ENCODE data around the gene PIK3R6. TPM values are rescaled to one million over a fixed set of nuclear protein-coding genes. Genes with fewer than 3 reads are reported as not detected.

PIK3R6 gene
- total and polyA plus RNA-seq, 2 of the 13 experiments (the other 11 are each of a cell fraction or from before 2014, with no cell fraction given), result not detected

DNA sequence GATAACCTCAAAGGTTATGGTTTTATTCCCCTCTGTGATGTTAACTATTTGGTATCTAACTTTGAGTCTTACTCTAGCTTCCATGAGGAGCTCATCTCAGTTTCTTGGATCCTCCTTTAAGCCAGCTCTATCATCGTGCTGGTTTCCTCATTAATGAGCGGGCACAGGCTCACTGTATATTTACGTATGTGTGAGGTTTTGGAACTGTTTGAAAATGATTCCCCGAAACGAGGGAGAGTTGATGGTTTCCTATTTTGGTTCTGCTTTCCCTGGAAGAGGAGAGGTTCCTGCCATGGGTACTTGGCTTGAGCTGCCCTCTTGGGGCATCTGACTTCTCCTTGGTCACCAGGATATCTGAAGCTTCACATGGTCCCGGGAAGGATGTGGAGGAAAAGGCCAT, 32.7 kb upstream of the PIK3R6 start (continued):
- TF ChIP-seq, protein P1, sequence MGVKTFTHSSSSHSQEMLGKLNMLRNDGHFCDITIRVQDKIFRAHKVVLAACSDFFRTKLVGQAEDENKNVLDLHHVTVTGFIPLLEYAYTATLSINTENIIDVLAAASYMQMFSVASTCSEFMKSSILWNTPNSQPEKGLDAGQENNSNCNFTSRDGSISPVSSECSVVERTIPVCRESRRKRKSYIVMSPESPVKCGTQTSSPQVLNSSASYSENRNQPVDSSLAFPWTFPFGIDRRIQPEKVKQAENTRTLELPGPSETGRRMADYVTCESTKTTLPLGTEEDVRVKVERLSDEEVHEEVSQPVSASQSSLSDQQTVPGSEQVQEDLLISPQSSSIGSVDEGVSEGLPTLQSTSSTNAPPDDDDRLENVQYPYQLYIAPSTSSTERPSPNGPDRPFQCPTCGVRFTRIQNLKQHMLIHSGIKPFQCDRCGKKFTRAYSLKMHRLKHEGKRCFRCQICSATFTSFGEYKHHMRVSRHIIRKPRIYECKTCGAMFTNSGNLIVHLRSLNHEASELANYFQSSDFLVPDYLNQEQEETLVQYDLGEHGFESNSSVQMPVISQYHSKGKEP (CRISPR knock-in tag; IDR thresholded peaks at IDR 0.05), result no peak
- no peak for TF ChIP-seq CC2D1A (CRISPR knock-in tag; IDR thresholded peaks at IDR 0.05)
- TF ChIP-seq, protein P2, sequence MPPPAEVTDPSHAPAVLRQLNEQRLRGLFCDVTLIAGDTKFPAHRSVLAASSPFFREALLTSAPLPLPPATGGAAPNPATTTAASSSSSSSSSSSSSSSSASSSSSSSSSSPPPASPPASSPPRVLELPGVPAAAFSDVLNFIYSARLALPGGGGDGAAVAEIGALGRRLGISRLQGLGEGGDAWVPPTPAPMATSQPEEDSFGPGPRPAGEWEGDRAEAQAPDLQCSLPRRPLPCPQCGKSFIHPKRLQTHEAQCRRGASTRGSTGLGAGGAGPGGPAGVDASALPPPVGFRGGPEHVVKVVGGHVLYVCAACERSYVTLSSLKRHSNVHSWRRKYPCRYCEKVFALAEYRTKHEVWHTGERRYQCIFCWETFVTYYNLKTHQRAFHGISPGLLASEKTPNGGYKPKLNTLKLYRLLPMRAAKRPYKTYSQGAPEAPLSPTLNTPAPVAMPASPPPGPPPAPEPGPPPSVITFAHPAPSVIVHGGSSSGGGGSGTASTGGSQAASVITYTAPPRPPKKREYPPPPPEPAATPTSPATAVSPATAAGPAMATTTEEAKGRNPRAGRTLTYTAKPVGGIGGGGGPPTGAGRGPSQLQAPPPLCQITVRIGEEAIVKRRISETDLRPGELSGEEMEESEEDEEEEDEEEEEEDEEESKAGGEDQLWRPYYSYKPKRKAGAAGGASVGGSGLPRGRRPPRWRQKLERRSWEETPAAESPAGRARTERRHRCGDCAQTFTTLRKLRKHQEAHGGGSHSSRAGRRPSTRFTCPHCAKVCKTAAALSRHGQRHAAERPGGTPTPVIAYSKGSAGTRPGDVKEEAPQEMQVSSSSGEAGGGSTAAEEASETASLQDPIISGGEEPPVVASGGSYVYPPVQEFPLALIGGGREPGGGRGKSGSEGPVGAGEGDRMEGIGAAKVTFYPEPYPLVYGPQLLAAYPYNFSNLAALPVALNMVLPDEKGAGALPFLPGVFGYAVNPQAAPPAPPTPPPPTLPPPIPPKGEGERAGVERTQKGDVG (CRISPR knock-in tag; IDR thresholded peaks at IDR 0.05; ENCODE audit: borderline replicate concordance), result no peak
- TF ChIP-seq, protein P3, sequence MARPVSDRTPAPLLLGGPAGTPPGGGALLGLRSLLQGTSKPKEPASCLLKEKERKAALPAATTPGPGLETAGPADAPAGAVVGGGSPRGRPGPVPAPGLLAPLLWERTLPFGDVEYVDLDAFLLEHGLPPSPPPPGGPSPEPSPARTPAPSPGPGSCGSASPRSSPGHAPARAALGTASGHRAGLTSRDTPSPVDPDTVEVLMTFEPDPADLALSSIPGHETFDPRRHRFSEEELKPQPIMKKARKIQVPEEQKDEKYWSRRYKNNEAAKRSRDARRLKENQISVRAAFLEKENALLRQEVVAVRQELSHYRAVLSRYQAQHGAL (CRISPR knock-in tag; IDR thresholded peaks at IDR 0.05; ENCODE audit: not compliant biosample characterization), result no peak
- TF ChIP-seq, protein P4, sequence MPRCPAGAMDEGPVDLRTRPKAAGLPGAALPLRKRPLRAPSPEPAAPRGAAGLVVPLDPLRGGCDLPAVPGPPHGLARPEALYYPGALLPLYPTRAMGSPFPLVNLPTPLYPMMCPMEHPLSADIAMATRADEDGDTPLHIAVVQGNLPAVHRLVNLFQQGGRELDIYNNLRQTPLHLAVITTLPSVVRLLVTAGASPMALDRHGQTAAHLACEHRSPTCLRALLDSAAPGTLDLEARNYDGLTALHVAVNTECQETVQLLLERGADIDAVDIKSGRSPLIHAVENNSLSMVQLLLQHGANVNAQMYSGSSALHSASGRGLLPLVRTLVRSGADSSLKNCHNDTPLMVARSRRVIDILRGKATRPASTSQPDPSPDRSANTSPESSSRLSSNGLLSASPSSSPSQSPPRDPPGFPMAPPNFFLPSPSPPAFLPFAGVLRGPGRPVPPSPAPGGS (CRISPR knock-in tag; IDR thresholded peaks at IDR 0.05), result no peak
- no peak for TF ChIP-seq NRL (CRISPR knock-in tag; IDR thresholded peaks at IDR 0.05; ENCODE audit: borderline replicate concordance)

Measured in HepG2 (cell line).